GM12891 (cell line): Measurements from ENCODE around the gene SCARB1.

Source experiments
- PAX5 ChIP-seq: IDR thresholded peaks from 2 replicates; pipeline ENCODE4 v1.6.1; 2011; ENCODE audit warnings: low read length, moderate library complexity, mild to moderate bottlenecking; ENCODE audit not compliant: insufficient read depth, severe bottlenecking
- POLR2A ChIP-seq: IDR thresholded peaks from 2 replicates; pipeline ENCODE4 v1.6.1; 2011; ENCODE audit warnings: low read depth, low read length, control low read depth
- POLR2AphosphoS5 ChIP-seq: IDR thresholded peaks from 2 replicates; pipeline ENCODE4 v1.6.1; 2011; ENCODE audit warnings: low read depth, low read length, control low read depth
- SPI1 ChIP-seq: IDR thresholded peaks from 2 replicates; pipeline ENCODE4 v1.6.1; 2011; ENCODE audit warnings: low read depth, low read length, control low read depth
- TAF1 ChIP-seq: IDR thresholded peaks from 2 replicates; pipeline ENCODE4 v1.6.1; 2011; ENCODE audit warnings: low read depth, low read length, control low read depth

- no peak for TF ChIP-seq POLR2A
- TF ChIP-seq POLR2AphosphoS5 = no peak
- no peak for TF ChIP-seq TAF1
- no peak for TF ChIP-seq SPI1
- no peak for TF ChIP-seq PAX5
Measured at GRCh38 chr12:124853781-124854636, 9.7 kb downstream of the SCARB1 start.
